Fibroblast of lung (primary cell): ENCODE measurements around the gene MINDY4B.

ENCODE experiments used
- CTCF ChIP-seq, 2 donors: IDR thresholded peaks in 1 of 2; conservative IDR thresholded peaks in 1 of 2; 1 replicate in 1 of 2; 2 replicates in 1 of 2; pipeline ENCODE4 v1.5.1; 2011 to 2012; ENCODE audit warnings: low read length in 2 of 2, control low read depth in 1 of 2, inconsistent platforms in 1 of 2, low read depth in 1 of 2, mild to moderate bottlenecking in 1 of 2
- EZH2 ChIP-seq: IDR thresholded peaks from 2 replicates; pipeline ENCODE4 v1.5.1; 2012; ENCODE audit warnings: low read length, control low read depth, mild to moderate bottlenecking; ENCODE audit errors: missing control alignments

- TF ChIP-seq CTCF (conservative IDR thresholded peaks at IDR 0.05 in 1 of 2, IDR thresholded peaks at IDR 0.05 in 1 of 2; ENCODE audit: low read depth in 1 of 2, low read length in 2 of 2) (no peak), EZH2 (no peak)
Measured at GRCh38 chr3:150951923-150952322, 46.7 kb upstream of the MINDY4B start.
